GM23248 (cell line): ENCODE data around the gene CETP. TPM values are rescaled to one million over a fixed set of nuclear protein-coding genes. Genes with fewer than 3 reads are reported as not detected.

Source experiments
- DNase-seq: peaks from one replicate; pipeline ENCODE4 v3.0.0-alpha.2; 2015
- H2AFZ ChIP-seq: fragments of 200-600 bp; sonication (generic); 2 replicates; pipeline ENCODE4 v1.6.1; 2016; ENCODE audit warnings: antibody characterized with exemption
- H3F3A ChIP-seq: fragments of 200-600 bp; sonication (generic); 2 replicates; pipeline ENCODE4 v1.6.1; 2016; ENCODE audit warnings: mild to moderate bottlenecking, antibody characterized with exemption, mixed run types; ENCODE audit not compliant: insufficient read depth
- H3K27ac ChIP-seq: fragments of 200-600 bp; sonication (generic); 2 replicates; pipeline ENCODE4 v1.5.1; 2016; ENCODE audit warnings: mild to moderate bottlenecking
- H3K27me3 ChIP-seq: fragments of 200-600 bp; sonication (generic); replicated peaks from 2 replicates; pipeline ENCODE4 v1.6.1; 2016; ENCODE audit warnings: mild to moderate bottlenecking; ENCODE audit not compliant: insufficient read depth
- H3K36me3 ChIP-seq: fragments of 200-600 bp; sonication (generic); 2 replicates; pipeline ENCODE4 v1.6.1; 2016; ENCODE audit warnings: low read depth, mild to moderate bottlenecking
- H3K4me1 ChIP-seq: fragments of 200-600 bp; sonication (generic); 2 replicates; pipeline ENCODE4 v1.6.1; 2016; ENCODE audit warnings: mild to moderate bottlenecking; ENCODE audit not compliant: insufficient read depth
- H3K4me2 ChIP-seq: fragments of 200-600 bp; sonication (generic); one replicate; pipeline ENCODE4 v1.6.1; 2016; ENCODE audit warnings: mild to moderate bottlenecking; ENCODE audit not compliant: unreplicated experiment
- H3K4me3 ChIP-seq: fragments of 200-600 bp; sonication (generic); 2 replicates; pipeline ENCODE4 v1.5.1; 2016; ENCODE audit warnings: mild to moderate bottlenecking
- H3K79me2 ChIP-seq: fragments of 200-600 bp; sonication (generic); 2 replicates; pipeline ENCODE4 v1.6.1; 2016; ENCODE audit warnings: mild to moderate bottlenecking; ENCODE audit not compliant: insufficient read depth
- H3K9ac ChIP-seq: fragments of 200-600 bp; sonication (generic); 2 replicates; pipeline ENCODE4 v1.6.1; 2016; ENCODE audit warnings: mild to moderate bottlenecking
- H3K9me2 ChIP-seq: fragments of 200-600 bp; sonication (generic); 2 replicates; pipeline ENCODE4 v1.6.1; 2016; ENCODE audit warnings: mixed run types, mild to moderate bottlenecking, moderate library complexity; ENCODE audit not compliant: insufficient read depth
- H3K9me3 ChIP-seq: fragments of 200-600 bp; sonication (generic); one replicate; pipeline ENCODE4 v1.6.1; 2017; ENCODE audit warnings: low read depth
- H4K20me1 ChIP-seq: fragments of 200-600 bp; sonication (generic); 2 replicates; pipeline ENCODE4 v1.6.0; 2016; ENCODE audit not compliant: insufficient read depth
- EZH2 ChIP-seq: fragments of 200-600 bp; sonication (generic); IDR thresholded peaks from 2 replicates; pipeline ENCODE4 v1.6.1; 2018; ENCODE audit warnings: antibody characterized with exemption, mild to moderate bottlenecking; ENCODE audit not compliant: insufficient read depth, poor library complexity, severe bottlenecking
- EZH2phosphoT487 ChIP-seq: fragments of 200-600 bp; sonication (generic); IDR thresholded peaks from 2 replicates; pipeline ENCODE4 v1.6.1; 2018; ENCODE audit warnings: antibody characterized with exemption, moderate library complexity, mild to moderate bottlenecking, low read depth; ENCODE audit not compliant: insufficient read depth
- WGBS, 2 experiments: methylation state at CpG; one replicate each; pipeline ENCODE4 v1.1.6; 2015 to 2017; ENCODE audit warnings: low lambda C conversion rate in 2 of 2, low coverage in 1 of 2; ENCODE audit errors: missing lambda C conversion rate in 2 of 2; 5-methylcytosine and 5-hydroxymethylcytosine counted together
- in situ Hi-C: fragments of 300-500 bp; cut with MboI; formaldehyde crosslinking; loops from 2 replicates; pipeline ENCODE4 v1.15.0; 2020
- polyA plus RNA-seq: library from polyadenylated mRNA; unstranded; fragments of >200 nt; fragmentation: Nextera tagmentation; extraction: Ambion mirVana; gene quantifications from 2 replicates; pipeline ENCODE4 v1.2.1, GENCODE V29; 2016
- total RNA-seq: library from RNA; depleted of rRNA; stranded (reverse); fragments of >200 nt; shearing (Covaris generic); gene quantifications from 2 replicates; pipeline ENCODE4 v1.2.3, GENCODE V29; 2014

The CETP gene
- total and polyA plus RNA-seq, 2 experiments from 2014 or later: not detected

- H3K4me2 ChIP-seq: no peak overlapping the region
- DNase-seq: no peak
- no peak overlapping the region for H3K9ac ChIP-seq
- in situ Hi-C loops: no loop called here
- no peak overlapping the region for H3K27ac ChIP-seq
- 0 out of 2 replicates have a peak, but pooled peaks cover 7% of the 10 kb centered on the region for H3F3A ChIP-seq
- H3K27me3 ChIP-seq: no peaks in the 10 kb centered on the region
- peaks cover 13% of the 10 kb centered on the region for H3K4me1 ChIP-seq
- no peaks in the 10 kb centered on the region for H3K9me2 ChIP-seq
- no peaks in the 10 kb centered on the region for H3K36me3 ChIP-seq
- H3K4me3 ChIP-seq: no peak overlapping the region
- TF ChIP-seq EZH2: no peak
- no peak for TF ChIP-seq EZH2phosphoT487
- no peaks in the 10 kb centered on the region for H4K20me1 ChIP-seq
- no peak overlapping the region for H2AFZ ChIP-seq
- no peaks in the 10 kb centered on the region for H3K9me3 ChIP-seq
- H3K79me2 ChIP-seq: no peaks in the 10 kb centered on the region
- 81% methylated on average over 9 of the region's 9 CpGs for WGBS, 2 experiments
Measured at GRCh38 chr16:56974549-56975300, 13.0 kb downstream of the CETP start.

- Histone ChIP-seq H3K4me3 (no peak overlapping the region), H3K36me3 (no peaks in the 10 kb centered on the region), H3K27me3 (no peaks in the 10 kb centered on the region), H3K79me2 (no peaks in the 10 kb centered on the region), H3K9me2 (no peaks in the 10 kb centered on the region), H3K4me2 (no peak overlapping the region), H3F3A (0 out of 2 replicates have a peak, but pooled peaks cover 7% of the 10 kb centered on the region), H3K9ac (no peak overlapping the region), H3K9me3 (no peaks in the 10 kb centered on the region), H3K27ac (no peak overlapping the region), H3K4me1 (peaks cover 13% of the 10 kb centered on the region), H2AFZ (no peak overlapping the region), H4K20me1 (no peaks in the 10 kb centered on the region)
- no peak for TF ChIP-seq EZH2phosphoT487
- WGBS, 2 experiments: 94 to 95% methylated on average over 10 of the region's 10 CpGs
- no peak for DNase-seq
- in situ Hi-C loops: no loop called here
Measured at GRCh38 chr16:56975714-56976113, 14.0 kb downstream of the CETP start.

- WGBS, 2 experiments: 88 to 93% methylated on average over 6 of the region's 6 CpGs
- Histone ChIP-seq H3K79me2 (no peaks in the 10 kb centered on the region), H3K4me3 (no peak overlapping the region), H3F3A (no peaks in the 10 kb centered on the region), H3K27me3 (no peaks in the 10 kb centered on the region), H3K4me2 (no peak overlapping the region), H4K20me1 (no peaks in the 10 kb centered on the region), H3K4me1 (peaks cover 5% of the 10 kb centered on the region; the same call in 1 of the 2 replicates), H3K9ac (no peak overlapping the region), H2AFZ (no peak overlapping the region), H3K36me3 (no peaks in the 10 kb centered on the region), H3K9me2 (no peaks in the 10 kb centered on the region), H3K27ac (no peak overlapping the region), H3K9me3 (no peaks in the 10 kb centered on the region)
- in situ Hi-C loops: no loop called here
- TF ChIP-seq EZH2phosphoT487 (no peak), EZH2 (no peak)
- DNase-seq: no peak
Measured at GRCh38 chr16:56977216-56977615, 15.5 kb downstream of the CETP start.

GRCh38 chr16:56977823-56978430 is 16.2 kb downstream of the CETP start:
- in situ Hi-C loops: no loop called here
- Histone ChIP-seq H3K9ac (no peak overlapping the region), H3K4me1 (peaks cover 5% of the 10 kb centered on the region; the same call in 1 of the 2 replicates), H4K20me1 (no peaks in the 10 kb centered on the region), H3K9me3 (no peaks in the 10 kb centered on the region), H3F3A (no peaks in the 10 kb centered on the region), H3K27me3 (no peaks in the 10 kb centered on the region), H3K4me3 (no peak overlapping the region), H3K4me2 (no peak overlapping the region), H3K9me2 (no peaks in the 10 kb centered on the region), H2AFZ (no peak overlapping the region), H3K36me3 (no peaks in the 10 kb centered on the region), H3K79me2 (no peaks in the 10 kb centered on the region), H3K27ac (no peak overlapping the region)
- DNase-seq: no peak
- TF ChIP-seq EZH2phosphoT487: no peak
- TF ChIP-seq EZH2: no peak
- 92% methylated on average over 11 of the region's 11 CpGs for WGBS, 2 experiments
